CD4-positive, alpha-beta T cell treated with Interleukin-12 subunit alpha and Interleukin-12 subunit beta, for 1 hour (primary cell): ENCODE results near the gene ALAS1.

Experiments
- DNase-seq: peaks from one replicate; pipeline ENCODE4 v3.0.0-alpha.2; 2020

Gene ALAS1

DNA sequence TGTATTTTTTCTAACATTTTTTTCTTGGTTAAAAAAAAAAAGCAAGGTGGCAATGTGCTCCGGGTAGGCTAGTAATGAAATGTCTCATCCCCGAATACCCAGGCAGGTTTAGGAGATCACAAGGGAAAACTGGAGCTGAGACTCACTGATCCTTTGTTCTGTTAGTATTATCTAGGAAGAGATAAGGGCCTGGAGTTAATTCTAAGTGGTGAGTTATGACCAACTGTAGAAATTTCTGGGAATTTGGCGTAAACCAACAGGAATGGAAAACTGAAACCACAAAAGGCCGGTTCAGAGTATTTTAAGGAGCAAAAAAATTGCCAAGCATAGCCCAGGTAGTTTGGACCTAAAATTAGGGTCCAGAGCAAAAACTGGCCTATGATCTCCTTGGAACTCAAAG lies 60.0 kb downstream of the ALAS1 start:
- no peak for DNase-seq

DNA sequence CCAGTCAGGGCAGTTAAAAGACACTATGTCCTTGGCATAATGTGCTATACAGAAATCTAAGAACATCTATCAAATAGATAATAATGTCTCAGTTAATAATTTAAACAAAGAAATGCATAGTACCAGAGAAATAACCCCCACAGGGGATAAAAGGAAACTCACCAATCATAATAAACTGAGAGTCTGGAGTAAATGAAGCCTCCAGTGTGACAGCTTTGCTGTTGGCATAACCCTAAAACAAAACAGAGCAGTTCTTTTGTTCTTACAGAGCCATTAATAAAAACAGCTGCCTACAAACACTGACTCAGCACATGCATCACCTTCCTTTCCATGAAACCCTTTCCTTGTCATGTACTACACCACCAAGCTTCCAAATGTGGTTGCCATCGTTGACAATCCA lies 61.1 kb downstream of the ALAS1 start:
- DNase-seq: no peak

GRCh38 chr3:52259448-52259847 lies 61.5 kb downstream of the ALAS1 start:
- no peak for DNase-seq

DNA sequence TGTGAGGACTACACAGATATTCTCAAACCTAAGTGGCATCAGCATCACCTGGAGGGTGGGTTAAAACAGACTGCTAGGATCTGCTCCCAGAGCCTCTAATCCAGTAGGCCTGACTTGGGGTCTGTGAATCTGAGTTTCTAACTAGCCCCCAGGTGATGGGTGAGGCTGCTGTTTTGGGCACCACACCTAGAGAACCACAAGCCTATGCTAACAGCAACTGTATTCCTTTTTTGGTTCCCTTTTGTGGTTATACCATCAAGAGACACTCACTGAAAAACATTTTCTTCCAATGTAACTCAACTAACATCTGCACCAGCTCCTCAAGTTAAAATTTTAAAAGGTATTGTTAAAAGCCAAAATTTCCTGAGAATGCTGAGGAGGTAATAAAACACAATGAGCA lies 64.5 kb downstream of the ALAS1 start:
- no peak for DNase-seq
